Tibial nerve (tissue), 4 donors: ENCODE data around the gene SMTNL2. TPM values are rescaled to one million over a fixed set of nuclear protein-coding genes. Genes with fewer than 3 reads are reported as not detected.
"Not testable (repeated sequence)": the region's sequence is repeated elsewhere in the genome, so short reads cannot be mapped to it uniquely, and the experiment has no call there.

Experiments
- DNase-seq, 2 donors: peaks; one replicate each; pipeline ENCODE4 v3.0.0-alpha.2; 2019; ENCODE audit warnings: low spot score in 2 of 2
- H3K27ac ChIP-seq, 4 donors: fragments of 200-600 bp; sonication (generic) in 3 of 4; one replicate each; pipeline ENCODE4 v1.5.1; 2017 to 2019; ENCODE audit warnings: mild to moderate bottlenecking in 1 of 4
- H3K27me3 ChIP-seq, 2 donors: fragments of 200-600 bp; sonication (generic) in 1 of 2; one replicate each; pipeline versions ENCODE4 v1.5.1 to v1.6.0; 2017 to 2019
- H3K36me3 ChIP-seq, 3 donors: fragments of 200-600 bp; sonication (generic); one replicate each; pipeline ENCODE4 v1.5.1; 2018 to 2019
- H3K4me1 ChIP-seq, 4 donors: fragments of 200-600 bp; sonication (generic) in 3 of 4; one replicate each; pipeline ENCODE4 v1.5.1; 2017 to 2019
- H3K4me3 ChIP-seq, 4 donors: fragments of 200-600 bp; sonication (generic) in 3 of 4; one replicate each; pipeline ENCODE4 v1.5.1; 2017 to 2019; ENCODE audit warnings: mild to moderate bottlenecking in 1 of 4, moderate library complexity in 1 of 4
- H3K9me3 ChIP-seq, 4 donors: fragments of 200-600 bp; sonication (generic) in 3 of 4; one replicate each; pipeline ENCODE4 v1.5.1; 2017 to 2019
- CTCF ChIP-seq, 5 experiments: fragments of 200-600 bp in 3 of 5; fragments of 450-650 bp in 2 of 5; sonication (generic) in 3 of 5; IDR thresholded peaks; one replicate each; pipeline ENCODE4 v1.5.1; 2016 to 2019; ENCODE audit warnings: antibody characterized with exemption in 5 of 5, mild to moderate bottlenecking in 3 of 5, moderate library complexity in 2 of 5
- EP300 ChIP-seq, 2 donors: sonication (generic); formaldehyde crosslinking; IDR thresholded peaks; one replicate each; pipeline ENCODE4 v1.6.1; 2017; ENCODE audit warnings: antibody characterized with exemption in 2 of 2, mild to moderate bottlenecking in 1 of 2
- POLR2A ChIP-seq, 2 donors: fragments of 450-650 bp; IDR thresholded peaks; one replicate each; pipeline ENCODE4 v1.6.1; 2017; ENCODE audit warnings: antibody characterized with exemption in 2 of 2, mild to moderate bottlenecking in 2 of 2, moderate library complexity in 2 of 2
- WGBS, 2 donors: methylation state at CpG; one replicate each; pipeline ENCODE4 v1.1.5; 2018; 5-methylcytosine and 5-hydroxymethylcytosine counted together
- total RNA-seq, 4 donors: library from RNA; depleted of rRNA; stranded (reverse); fragments of >200 nt; gene quantifications; one replicate each; pipeline ENCODE4 v1.1.0, GENCODE V29; 2016

SMTNL2 gene
- total RNA-seq, 4 donors from 2014 or later = 1.5 to 8.2 (median 4.4) TPM

- 35 to 41% methylated on average over 14 to 27 of the region's 29 CpGs for WGBS, 2 donors
- DNase-seq = no peak
- H3K36me3 ChIP-seq = no peaks in the 10 kb centered on the region
- peaks cover 0 to 14% of the 10 kb centered on the region in 2 donors for H3K27me3 ChIP-seq
- H3K27ac ChIP-seq = no peak overlapping the region
- H3K4me3 ChIP-seq = no peak overlapping the region
- peaks cover 0 to 19% (median 2%) of the 10 kb centered on the region in 4 donors for H3K4me1 ChIP-seq
- H3K9me3 ChIP-seq = no peaks in the 10 kb centered on the region
- TF ChIP-seq EP300 (IDR thresholded peaks at IDR 0.05) (no peak), CTCF (IDR thresholded peaks at IDR 0.05) (peak in 4 of 5 experiments; percentile 23 to 54 (median 40))
Observed at GRCh38 chr17:4594931-4595684, 10.8 kb downstream of the SMTNL2 start.

GRCh38 chr17:4595685-4596342 is 11.5 kb downstream of the SMTNL2 start:
- not testable (repeated sequence) for H3K36me3 ChIP-seq, H3K27ac ChIP-seq, H3K4me3 ChIP-seq, H3K9me3 ChIP-seq, DNase-seq
- Histone ChIP-seq H3K27me3 (peaks cover 0 to 19% of the 10 kb centered on the region in 2 donors), H3K4me1 (peaks cover 0 to 21% (median 2%) of the 10 kb centered on the region in 4 donors)
- WGBS, 2 donors = 92 to 97% methylated on average over 17 to 22 of the region's 23 CpGs

- TF ChIP-seq EP300 (IDR thresholded peaks at IDR 0.05) (no peak), CTCF (IDR thresholded peaks at IDR 0.05) (no peak), POLR2A (IDR thresholded peaks at IDR 0.05) (no peak)
- no peaks in the 10 kb centered on the region for H3K36me3 ChIP-seq
- WGBS, 2 donors = 89 to 93% methylated on average over 20 to 36 of the region's 36 CpGs
- H3K9me3 ChIP-seq = no peaks in the 10 kb centered on the region
- H3K4me3 ChIP-seq = no peak overlapping the region
- DNase-seq = no peak
- H3K27me3 ChIP-seq = peaks cover 0 to 24% of the 10 kb centered on the region in 2 donors
- peaks cover 0 to 21% (median 2%) of the 10 kb centered on the region in 4 donors for H3K4me1 ChIP-seq
- no peak overlapping the region for H3K27ac ChIP-seq
Observed at GRCh38 chr17:4596636-4597380, 12.5 kb downstream of the SMTNL2 start.

GRCh38 chr17:4597975-4598374 is 13.6 kb downstream of the SMTNL2 start:
- H3K36me3 ChIP-seq = no peaks in the 10 kb centered on the region
- no peak for DNase-seq
- no peaks in the 10 kb centered on the region for H3K9me3 ChIP-seq
- H3K4me1 ChIP-seq = peaks cover 0 to 21% (median 2%) of the 10 kb centered on the region in 4 donors
- peak overlapping the region in 1 of 4 donors; percentile 26 for H3K27ac ChIP-seq
- 53 to 73% methylated on average over 13 of the region's 13 CpGs for WGBS, 2 donors
- H3K4me3 ChIP-seq = no peak overlapping the region
- peaks cover 0 to 24% of the 10 kb centered on the region in 2 donors for H3K27me3 ChIP-seq
- TF ChIP-seq EP300 (IDR thresholded peaks at IDR 0.05) (no peak), POLR2A (IDR thresholded peaks at IDR 0.05) (no peak), CTCF (IDR thresholded peaks at IDR 0.05) (no peak)

GRCh38 chr17:4598776-4599504 is 14.6 kb downstream of the SMTNL2 start:
- H3K27me3 ChIP-seq = peaks cover 0 to 24% of the 10 kb centered on the region in 2 donors
- TF ChIP-seq POLR2A (IDR thresholded peaks at IDR 0.05) (no peak), CTCF (IDR thresholded peaks at IDR 0.05) (no peak), EP300 (IDR thresholded peaks at IDR 0.05) (no peak)
- H3K4me3 ChIP-seq = no peak overlapping the region
- peaks cover 0 to 21% (median 2%) of the 10 kb centered on the region in 4 donors for H3K4me1 ChIP-seq
- no peaks in the 10 kb centered on the region for H3K36me3 ChIP-seq
- no peaks in the 10 kb centered on the region for H3K9me3 ChIP-seq
- 73 to 75% methylated on average over 19 to 20 of the region's 20 CpGs for WGBS, 2 donors
- DNase-seq = no peak
- H3K27ac ChIP-seq = peak overlapping the region in 2 of 4 donors; percentile 26 to 36
